GM18873 (cell line): ENCODE results near the gene RIN3.

Experiments used
- ATAC-seq: cut with Tn5 transposase; IDR thresholded peaks from one replicate; pipeline ENCODE4 v1.9.1; 2021; ENCODE audit warnings: mild to moderate bottlenecking, moderate library complexity, moderate number of reproducible peaks; ENCODE audit not compliant: unreplicated experiment, low FRiP score

The RIN3 gene

DNA sequence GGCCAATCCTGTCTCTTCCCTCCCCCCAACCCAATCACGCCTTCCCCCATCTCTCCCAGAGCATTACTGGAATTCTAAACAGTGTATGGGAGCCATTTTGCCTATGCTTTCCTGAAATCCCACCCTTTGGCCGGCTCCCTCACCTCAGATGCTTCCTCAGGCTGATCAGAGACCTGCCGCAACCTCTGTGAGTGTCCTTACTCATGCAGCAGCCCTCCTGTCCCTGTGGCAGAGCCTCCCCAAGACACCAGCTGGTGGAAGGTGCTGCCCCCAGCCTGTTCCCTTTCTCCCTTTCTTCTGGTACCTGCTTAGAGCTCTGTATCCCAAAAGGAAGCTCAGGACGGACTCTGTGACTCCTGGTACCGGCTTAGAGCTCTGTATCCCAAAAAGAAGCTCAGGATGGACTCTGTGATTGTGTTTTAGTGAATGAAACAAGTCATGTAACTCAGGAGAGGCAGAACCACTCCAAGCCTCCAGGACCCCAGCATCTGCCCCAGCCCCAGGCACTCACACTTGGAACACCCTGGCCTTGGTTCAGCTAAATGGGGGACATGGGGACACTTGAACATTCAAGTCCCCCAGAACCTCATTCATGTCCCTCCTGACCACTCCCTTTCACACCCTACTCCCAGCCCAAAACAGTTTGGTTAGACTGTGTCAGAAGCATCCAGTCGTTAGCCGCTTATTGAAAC is 29.3 kb upstream of the RIN3 start:
- ATAC-seq = no peak

DNA sequence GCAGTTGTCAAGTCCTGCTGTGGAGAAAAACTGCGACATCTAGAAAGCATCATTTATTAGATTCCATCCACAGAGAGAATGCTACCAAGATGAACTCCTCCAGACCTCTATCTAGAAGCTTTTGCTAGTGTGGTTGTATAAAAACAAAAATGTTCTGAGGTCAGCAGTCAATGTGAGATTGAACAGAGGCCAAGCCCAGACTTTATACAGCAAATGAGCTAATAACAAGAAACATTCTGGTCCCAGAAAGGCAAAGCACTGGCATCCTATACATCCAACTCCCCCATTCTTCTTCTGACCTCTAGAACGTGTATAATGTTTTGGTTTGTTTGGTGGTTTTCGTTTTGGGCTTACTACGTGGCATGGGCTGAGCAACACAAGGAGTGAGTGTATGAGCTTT is 26.7 kb upstream of the RIN3 start:
- ATAC-seq = no peak

DNA sequence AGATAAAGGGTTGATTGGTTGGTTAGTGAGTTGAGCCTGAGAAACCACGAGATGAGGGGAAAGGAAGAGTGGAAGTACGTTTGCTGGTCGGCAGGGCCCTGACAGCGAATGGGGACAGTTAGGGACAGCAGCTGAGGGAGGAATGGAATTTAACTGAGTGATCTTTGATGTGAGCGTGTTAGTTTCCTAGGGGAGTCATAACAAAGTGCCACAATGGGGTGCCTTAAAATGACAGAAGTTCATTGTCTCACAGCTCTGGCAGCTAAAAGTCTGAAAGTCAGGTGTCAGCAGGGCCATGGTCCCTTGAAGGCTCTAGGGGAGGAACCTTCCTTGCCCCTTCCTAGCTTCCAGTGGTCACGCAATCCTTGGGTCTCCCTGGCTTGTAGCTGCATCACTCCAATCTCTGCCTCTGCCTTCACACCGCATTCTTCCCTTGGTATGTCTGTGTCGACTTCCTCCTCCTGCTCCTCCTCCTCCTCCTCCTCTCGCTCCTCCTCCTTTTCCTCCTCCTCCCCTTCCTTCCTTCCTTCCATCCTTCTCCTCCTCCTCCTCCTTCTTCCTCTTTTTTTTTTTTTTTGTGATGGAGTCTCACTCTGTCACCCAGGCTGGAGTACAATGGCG is 26.0 kb upstream of the RIN3 start:
- ATAC-seq = no peak

DNA sequence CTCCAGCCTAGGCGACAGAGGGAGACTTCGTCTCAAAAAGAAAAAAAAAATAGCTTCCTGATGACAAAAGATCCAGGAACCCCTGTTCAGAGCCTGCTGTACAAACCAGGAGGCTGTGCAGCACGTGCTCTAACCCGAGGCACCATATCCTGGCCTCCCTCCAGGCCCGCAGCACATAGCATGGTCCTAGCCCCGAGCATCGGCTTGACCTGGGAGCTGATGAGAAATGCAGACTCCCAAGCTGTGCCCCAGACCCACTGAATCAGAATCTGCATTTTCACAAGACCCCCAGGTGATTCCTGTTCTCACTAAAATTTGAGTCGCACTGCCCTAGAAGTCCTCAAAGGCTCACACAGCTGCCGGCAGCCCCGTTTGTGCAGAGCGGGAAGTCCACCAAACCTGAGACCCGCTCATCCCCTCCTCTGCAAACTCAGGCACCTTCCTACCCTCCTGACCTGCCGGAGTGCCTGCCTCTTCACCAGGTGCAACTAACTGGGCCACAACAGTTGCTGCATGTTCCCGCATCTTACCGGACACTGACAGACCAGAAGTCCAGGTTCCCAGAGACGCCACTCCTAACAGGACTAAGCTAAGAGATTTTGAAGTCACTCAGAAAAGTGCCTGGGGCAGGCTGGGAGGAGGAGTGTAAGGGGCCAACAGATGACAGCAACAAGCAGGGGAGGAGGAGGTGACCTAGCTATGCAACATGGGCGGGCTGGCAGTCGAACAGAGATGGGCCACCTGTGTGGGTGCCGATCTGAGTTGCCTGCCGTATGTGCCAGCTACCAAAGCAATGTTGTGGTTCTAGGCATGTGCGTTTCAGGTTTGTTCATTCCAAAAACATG is 24.0 kb upstream of the RIN3 start:
- no peak for ATAC-seq

DNA sequence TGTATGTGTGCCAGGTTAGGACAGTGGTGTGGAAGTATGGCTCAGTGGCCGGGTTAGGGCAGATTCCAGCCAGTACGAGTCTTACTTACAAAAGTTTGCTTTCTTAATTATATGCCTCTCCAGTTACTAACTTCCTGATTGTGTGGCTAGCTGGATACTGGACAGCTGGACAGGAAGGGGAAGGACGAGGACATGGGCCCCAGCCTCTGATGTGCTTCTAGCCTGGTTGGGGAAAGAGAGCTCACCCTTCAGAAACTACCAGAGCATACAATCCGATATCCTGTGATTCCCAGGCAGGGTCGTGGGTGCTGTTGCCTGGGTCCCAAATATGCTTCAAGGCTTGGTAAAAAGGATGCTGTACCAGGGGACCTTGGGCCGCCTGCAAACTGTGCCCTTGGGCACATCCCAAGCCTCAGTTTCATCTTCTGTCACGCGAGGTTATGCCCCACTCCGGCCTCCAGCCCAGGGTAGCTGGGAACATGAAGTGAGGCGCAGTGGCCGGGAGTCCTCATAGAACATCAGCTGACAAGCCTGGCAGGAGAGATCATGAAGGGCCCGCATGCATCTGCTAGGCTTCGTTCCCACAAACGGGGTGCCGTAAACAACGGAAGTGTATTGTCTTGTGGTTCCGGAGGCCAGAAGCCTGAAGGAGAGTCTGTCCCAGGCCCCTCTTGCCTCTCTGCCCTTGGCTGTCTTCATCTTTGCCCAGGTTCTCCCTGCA is 23.2 kb upstream of the RIN3 start:
- ATAC-seq = no peak

DNA sequence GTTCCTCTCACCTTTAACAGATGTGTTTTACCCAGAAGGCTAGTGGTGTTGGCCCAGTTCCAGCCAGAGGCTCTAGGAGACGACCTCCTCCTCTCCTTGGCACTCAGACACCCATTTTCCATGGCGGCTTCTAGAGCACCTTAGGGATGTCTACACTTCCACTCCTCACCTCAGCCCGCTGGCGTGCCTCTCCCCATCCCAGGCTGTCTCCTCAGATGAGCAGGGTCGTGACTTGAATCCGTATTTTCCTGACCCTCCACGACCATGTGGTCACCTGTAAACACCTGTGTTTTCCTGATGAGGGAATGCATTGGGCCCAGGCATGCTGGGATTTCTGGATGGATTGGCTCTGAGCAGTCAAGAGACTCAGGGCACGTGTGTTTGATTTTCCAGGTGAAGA is 21.8 kb upstream of the RIN3 start:
- ATAC-seq = no peak

DNA sequence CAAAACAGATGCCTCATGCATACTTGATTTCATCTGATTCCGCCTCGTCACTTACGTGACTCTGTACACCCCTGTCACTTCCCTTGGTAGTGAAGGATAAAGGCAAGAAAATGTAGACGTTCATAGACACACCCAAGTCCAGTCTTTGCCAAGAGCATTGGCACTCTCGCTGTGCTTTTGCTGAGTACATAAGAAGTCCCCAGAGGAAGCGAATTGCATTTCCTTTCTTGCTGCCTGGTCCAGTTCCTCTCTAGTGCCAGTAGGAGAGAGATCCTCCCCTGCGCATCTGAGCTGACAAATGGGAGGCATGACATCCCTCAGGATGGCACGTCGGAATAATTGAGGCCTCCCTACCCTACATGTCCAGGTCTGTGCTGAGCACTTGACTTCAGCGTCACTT is 21.3 kb upstream of the RIN3 start:
- no peak for ATAC-seq

DNA sequence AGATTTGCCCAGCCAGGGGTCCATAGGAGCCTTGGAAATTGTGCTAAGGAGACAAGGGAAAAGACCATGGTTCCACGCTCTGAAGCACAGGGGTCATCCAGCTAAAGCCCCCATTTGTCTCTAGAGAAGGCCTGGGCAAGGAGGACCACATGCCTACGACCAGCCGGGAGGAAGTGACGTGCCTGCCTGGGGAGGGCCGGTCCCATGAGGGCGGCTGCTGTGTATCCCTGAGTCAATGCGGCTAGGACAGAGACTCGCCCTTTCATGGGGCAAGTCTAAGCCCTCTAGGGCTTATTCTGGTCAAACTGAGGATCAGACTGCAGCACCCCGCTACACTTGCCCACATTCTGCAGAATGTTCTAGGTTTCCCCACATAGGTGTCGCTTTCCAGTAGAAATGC is 20.6 kb upstream of the RIN3 start:
- ATAC-seq = no peak

DNA sequence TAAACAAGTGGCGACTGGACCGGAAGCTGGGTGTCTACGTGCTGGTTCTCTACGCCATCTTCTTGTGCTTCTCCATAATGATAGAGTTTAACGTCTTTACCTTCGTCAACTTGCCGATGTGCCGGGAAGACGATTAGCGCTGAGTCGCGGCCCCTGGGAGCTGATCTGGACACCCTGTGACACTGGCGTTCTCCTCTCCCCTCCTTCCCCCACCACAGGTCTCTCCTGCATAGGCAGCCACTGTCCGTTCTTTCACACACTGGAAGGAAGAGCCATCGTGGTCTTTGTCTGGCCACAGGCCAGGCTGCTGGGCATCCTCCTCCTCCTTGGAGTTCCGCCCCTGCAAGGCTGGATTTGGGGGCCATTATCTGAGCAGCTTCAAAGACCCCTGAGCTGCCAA is 20.1 kb upstream of the RIN3 start:
- ATAC-seq = no peak

DNA sequence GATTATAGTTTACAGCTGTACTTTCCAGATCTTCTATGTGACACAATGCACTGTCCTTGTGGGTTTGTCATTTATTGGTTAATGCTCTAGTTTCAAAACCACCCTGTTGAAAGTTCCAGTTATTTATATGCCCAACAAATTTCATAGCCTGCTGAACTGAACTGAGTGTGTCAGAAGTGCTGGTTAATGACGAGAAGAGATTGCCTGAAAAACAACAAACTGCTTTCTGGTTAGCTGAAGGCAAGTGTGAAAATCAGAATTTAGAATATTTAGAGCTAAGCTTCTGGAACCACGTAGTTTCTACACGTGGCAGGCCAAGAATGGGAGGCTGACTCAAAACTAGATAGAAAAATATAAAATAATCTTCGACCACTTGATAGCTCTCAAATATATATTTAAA is 19.1 kb upstream of the RIN3 start:
- ATAC-seq = no peak

DNA sequence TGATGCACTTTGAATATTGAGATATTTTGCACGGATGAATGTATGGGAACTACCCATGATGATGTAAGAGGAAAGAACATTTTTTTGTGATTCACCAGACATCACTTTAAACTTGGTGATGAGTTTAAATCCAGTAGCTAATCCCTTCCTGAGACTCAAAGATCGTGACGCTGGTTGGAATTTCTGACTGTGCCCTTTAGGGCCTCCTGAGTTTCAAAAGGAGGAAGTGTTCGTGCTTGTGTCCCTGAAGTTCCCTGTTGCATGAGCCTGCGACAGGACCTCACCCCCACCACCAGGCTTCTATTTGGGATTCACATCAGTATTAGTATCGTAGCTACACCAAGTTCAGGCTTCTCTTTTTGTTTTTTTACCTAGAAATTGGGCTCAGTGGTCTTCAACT is 18.6 kb upstream of the RIN3 start:
- no peak for ATAC-seq

DNA sequence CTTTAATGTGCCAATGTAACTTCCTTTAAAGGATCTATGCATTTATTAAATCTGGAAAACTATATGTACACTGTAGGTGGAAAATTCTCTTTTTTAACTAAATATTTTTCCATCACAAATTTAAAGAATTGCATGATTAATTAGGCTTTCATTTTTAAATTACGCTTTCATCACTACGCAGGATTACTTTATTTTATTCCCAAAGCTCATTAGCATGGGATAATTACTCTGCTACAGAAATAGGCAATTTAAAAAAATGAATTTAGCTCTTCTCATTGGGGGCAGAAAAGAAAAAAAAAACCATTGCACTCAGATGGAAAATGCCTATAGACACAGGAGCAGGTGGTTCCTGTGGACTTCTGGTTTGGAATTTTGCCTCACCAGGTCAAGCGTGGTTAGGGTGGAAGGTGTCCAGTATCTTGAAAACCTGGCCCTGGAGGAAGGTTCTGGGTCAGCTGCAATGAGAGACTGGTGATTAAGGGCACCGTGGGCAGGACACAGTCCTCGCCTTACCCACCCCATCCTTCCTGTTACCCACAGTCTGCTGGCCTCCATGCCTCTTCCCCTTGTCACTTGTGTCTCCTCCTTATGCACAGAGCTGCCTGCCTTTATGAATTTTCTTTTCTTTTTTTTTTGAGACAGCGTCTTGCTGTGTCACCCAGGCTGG is 17.3 kb upstream of the RIN3 start:
- ATAC-seq = no peak

DNA sequence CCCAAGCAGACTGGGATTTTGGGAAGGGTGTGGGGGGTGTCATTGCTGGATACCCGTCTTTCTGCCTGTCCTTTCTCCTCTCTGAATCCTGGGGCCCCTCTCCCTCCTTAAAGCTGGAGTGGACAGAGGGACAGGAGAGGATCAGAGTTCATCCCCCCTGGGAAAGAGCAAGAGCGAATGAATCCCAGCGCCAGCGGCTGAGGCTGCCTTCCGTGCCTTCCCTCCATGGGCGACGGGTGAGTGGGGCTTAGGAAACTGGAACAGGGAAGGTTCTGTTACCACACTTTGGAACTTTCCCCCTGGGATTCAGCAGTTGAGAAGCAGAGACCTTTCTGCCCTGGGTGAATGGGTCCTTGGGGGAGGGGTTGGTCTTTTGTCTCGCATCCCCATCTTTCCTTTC is 16.2 kb upstream of the RIN3 start:
- ATAC-seq = no peak

DNA sequence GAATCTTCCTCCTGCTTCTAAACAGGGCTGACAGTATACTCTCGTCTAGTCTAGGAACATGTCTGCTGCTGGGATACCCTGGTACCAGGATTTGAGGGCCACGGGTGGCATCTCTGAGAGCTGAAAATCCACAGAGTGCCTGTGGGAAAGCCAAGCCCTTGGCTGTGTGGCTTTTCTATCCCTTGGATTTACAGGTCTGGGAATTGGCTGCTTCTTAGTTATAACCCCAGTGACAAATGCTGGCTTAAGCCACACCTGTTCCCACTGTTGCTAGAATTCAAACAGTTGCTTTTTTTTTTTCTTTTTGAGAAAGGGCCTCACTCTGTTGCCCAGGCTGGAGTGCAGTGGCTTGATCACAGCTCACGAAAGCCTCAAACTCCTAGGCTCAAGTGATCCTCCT is 14.3 kb upstream of the RIN3 start:
- no peak for ATAC-seq

DNA sequence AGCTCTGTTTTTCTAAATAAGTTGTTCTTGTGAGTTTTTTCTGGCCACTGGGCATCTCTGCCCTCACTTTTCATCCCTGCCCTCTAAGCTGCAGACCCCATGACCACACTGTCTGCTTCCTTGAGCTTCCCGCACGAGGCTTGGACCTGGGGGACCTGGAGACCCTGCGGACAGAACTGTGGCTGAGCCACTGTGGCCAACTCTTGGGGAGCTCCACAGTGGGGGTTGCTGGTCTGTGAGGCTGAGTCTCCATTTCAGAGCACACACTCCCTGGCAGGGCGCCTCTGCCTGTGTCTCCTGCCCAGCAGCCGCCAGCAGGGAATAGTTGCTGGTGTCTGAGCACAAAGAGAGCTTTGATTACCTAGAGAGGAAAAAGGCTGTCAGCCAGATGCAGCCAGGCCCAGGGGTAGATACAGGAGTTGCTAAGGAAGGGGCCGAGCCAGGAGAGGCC is 13.1 kb upstream of the RIN3 start:
- no peak for ATAC-seq

DNA sequence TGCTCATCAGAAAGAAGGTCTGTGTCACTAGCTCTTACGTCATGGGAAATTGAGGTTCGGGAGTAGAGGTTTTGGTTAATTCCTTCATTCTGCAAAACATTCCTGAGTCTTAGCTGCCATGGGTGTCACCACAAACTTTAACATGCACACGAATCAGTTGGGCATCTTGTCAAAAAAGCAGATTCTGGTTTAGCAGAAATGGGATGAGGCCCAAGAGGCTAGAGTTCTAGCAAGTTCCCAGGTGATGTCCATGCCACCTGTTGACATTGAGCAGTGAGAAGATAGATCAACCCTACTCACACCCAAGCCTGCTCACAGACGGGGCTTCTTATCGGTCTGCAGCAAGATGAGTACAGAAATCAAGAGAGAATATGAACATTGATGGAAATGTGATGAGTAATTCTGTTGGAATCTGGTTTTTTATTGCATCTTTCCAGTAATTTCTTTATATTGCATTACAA is 11.7 kb upstream of the RIN3 start:
- no peak for ATAC-seq

DNA sequence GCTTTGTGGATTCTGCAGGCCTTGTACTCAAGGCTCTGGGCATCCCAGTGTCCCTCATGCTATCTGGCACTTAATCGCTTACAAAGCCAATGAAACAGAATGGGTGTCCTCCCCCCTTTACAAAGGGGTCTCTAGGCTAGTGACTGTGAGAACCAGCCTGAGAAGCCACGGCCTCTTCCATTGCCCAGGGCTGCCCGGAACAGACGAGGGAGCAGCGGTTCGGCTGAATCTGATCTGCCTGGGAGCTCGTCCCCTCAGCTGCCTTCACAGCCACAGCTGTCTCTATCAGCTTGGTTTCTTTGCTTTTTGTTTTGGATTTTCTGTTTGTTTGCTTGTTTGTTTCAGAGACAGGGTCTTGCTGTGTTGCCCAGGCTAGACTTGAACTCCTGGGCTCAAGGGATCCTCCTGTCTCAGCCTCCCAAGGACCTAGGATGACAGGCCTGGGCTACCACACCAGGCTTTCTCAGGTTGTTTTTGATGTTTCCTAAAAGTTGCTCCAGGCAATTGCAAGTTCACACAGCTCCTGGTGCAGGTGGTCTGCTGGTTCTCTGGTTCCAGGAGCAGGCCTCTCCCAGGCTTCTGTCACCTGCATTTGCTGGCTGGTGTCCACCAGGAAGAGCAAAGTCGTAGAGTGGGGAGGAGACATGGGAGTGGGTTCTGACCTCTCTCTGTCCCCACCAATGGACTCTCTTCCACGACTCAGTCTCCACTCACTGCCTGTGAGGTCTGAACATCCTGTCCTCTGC is 10.9 kb upstream of the RIN3 start:
- no peak for ATAC-seq

DNA sequence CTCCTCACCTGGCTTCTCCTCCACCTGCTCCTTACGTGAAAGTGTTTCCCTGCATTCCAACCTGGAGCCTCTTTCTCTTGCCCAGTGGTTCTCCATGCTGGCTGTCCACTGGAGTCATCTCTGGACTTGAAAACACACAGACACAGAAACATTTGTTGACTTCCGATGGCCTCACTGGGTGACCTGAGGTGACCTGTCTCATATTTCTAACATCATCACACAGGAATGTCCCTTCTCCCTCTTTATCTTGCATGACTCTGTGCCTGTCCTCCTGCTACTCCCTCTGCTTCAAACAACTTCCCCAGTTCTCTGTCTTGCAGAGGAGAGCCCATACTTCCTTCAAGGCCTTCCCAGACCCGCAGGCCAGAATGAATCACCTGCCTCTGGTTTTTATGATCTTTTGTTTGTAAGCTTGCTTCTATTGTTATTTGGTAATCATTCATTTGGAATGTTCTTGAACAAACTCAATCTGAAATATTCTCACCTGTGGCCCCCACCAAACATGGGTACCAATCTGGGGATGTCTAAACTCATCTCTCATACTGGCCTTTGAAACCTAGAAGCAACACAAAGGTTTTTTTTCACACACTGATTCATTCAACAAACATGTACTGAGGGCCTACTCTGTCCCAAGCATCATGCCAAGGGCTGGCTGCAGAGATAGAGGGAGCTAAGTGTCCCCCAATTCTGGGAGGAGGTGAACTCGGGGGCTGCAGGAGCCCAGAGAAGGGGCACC is 9.7 kb upstream of the RIN3 start:
- no peak for ATAC-seq

DNA sequence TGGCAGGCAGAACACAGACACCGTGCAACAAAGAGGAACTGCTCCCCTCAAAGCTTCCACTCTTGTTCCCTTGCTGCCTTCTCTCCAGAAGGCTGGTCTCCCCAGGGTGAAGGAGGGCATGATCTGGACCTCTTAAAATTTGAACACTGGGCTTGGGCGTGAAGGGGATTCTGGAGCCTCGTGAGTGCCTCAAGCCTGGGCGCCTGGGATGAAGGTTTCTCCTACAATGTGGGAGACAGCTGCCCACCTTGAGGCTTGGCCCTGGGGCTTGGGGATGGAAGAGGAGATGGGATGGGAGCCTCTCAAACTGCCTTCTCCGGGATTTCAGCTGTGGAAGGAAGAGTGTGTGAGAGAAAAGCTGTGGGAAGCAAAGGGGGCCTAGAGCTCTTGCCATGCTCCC is 7.8 kb upstream of the RIN3 start:
- no peak for ATAC-seq
